ENCODE results near the gene LDAF1. TPM values are rescaled to one million over a fixed set of nuclear protein-coding genes. Genes with fewer than 3 reads are reported as not detected.
A peak's percentile ranks its signal among the peaks of the same experiment; 100 is the strongest.

The LDAF1 gene
- total and polyA plus RNA-seq, 4 donors: 1.2 to 2.4 (median 1.7) TPM

- Histone ChIP-seq H3K4me3 (ENCODE audit: low read depth in 1 of 3, low read length in 3 of 3) (no peak overlapping the region), H3K27me3 (ENCODE audit: control insufficient read depth in 4 of 4, insufficient read depth in 4 of 4, low read length in 3 of 4) (no peaks in the 10 kb centered on the region), H3K27ac (ENCODE audit: low read depth in 1 of 2, low read length in 2 of 2) (no peak overlapping the region), H3K9me3 (ENCODE audit: control insufficient read depth in 4 of 4, low read length in 3 of 4) (no peaks in the 10 kb centered on the region), H3K36me3 (ENCODE audit: control insufficient read depth in 4 of 4, insufficient read depth in 3 of 4, low read depth in 1 of 4, low read length in 3 of 4) (no peaks in the 10 kb centered on the region), H3K9ac (ENCODE audit: low read depth in 1 of 2, low read length in 2 of 2) (no peak overlapping the region), H3K4me1 (ENCODE audit: control insufficient read depth in 4 of 4, insufficient read depth in 4 of 4, low read length in 3 of 4) (peaks cover 0 to 3% (median 0%) of the 10 kb centered on the region in 4 donors)
- DNase-seq (ENCODE audit: low spot score): no peak
- 62% methylated on average over 7 of the region's 7 CpGs for WGBS
- TF ChIP-seq FOXA2 (IDR thresholded peaks at IDR 0.05) (no peak), HNF4A (conservative IDR thresholded peaks at IDR 0.05) (peak; percentile 34 to 63)
These were observed 44.8 kb downstream of the LDAF1 start for GRCh38 chr16:21203155-21203797.

DNA sequence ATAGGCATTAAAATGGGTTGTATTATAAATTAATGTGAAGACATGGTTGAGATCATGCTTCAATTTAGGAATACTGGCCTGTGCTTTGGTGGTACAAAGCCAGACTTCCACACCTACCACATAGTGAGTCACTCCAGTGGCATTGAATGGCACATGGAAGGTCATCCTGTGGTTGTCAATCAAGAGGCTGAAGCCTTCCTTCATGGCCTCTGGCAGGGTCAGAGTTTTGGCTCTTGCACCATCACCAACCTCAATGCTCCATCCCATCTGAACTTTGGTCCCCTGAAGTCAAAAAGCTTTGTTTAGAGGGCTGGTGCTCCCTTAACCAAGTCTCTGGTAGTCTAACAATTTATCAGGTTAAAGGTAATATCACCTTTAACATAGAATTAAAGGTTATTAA lies 46.8 kb downstream of the LDAF1 start:
- Histone ChIP-seq H3K27me3 (ENCODE audit: control insufficient read depth in 4 of 4, insufficient read depth in 4 of 4, low read length in 3 of 4) (no peaks in the 10 kb centered on the region), H3K4me3 (ENCODE audit: low read depth in 1 of 3, low read length in 3 of 3) (no peak overlapping the region), H3K9ac (ENCODE audit: low read depth in 1 of 2, low read length in 2 of 2) (no peak overlapping the region), H3K36me3 (ENCODE audit: control insufficient read depth in 4 of 4, insufficient read depth in 3 of 4, low read depth in 1 of 4, low read length in 3 of 4) (no peaks in the 10 kb centered on the region), H3K27ac (ENCODE audit: low read depth in 1 of 2, low read length in 2 of 2) (no peak overlapping the region), H3K9me3 (ENCODE audit: control insufficient read depth in 4 of 4, low read length in 3 of 4) (no peaks in the 10 kb centered on the region), H3K4me1 (ENCODE audit: control insufficient read depth in 4 of 4, insufficient read depth in 4 of 4, low read length in 3 of 4) (peaks cover 0 to 3% (median 0%) of the 10 kb centered on the region in 4 donors)
- TF ChIP-seq EGR1 (IDR thresholded peaks at IDR 0.05; ENCODE audit: low read depth in 2 of 2): no peak
- TF ChIP-seq HNF4A (conservative IDR thresholded peaks at IDR 0.05): peak in 1 of 2 donors; percentile 39
- no peak for DNase-seq (ENCODE audit: low spot score)

DNA sequence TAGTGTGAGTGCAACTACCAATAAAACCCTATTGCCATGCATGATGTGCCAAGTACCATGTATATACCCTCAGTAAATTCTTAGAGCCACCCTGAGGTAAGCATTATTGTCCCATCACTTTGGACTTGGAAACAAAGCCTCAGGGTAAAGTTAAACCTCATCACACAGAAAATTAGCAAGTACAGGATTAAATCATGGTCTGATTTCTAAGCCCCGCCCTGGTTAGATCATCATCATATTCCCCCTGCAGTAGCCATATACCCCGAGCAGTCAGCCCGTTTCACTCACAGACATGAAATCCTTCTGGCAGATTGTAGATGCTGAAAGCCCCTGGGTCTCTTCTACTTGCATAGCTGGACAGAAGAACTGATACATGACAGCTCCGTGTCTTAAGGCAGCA lies 48.1 kb downstream of the LDAF1 start:
- no peak for TF ChIP-seq MAX (IDR thresholded peaks at IDR 0.05)
- no peak for TF ChIP-seq RAD21 (IDR thresholded peaks at IDR 0.05)
- Histone ChIP-seq H3K36me3 (ENCODE audit: control insufficient read depth in 4 of 4, insufficient read depth in 3 of 4, low read depth in 1 of 4, low read length in 3 of 4) (no peaks in the 10 kb centered on the region), H3K9ac (ENCODE audit: low read depth in 1 of 2, low read length in 2 of 2) (no peak overlapping the region), H3K27me3 (ENCODE audit: control insufficient read depth in 4 of 4, insufficient read depth in 4 of 4, low read length in 3 of 4) (no peaks in the 10 kb centered on the region), H3K9me3 (ENCODE audit: control insufficient read depth in 4 of 4, low read length in 3 of 4) (no peaks in the 10 kb centered on the region), H3K4me1 (ENCODE audit: control insufficient read depth in 4 of 4, insufficient read depth in 4 of 4, low read length in 3 of 4) (peaks cover 0 to 3% (median 0%) of the 10 kb centered on the region in 4 donors), H3K27ac (ENCODE audit: low read depth in 1 of 2, low read length in 2 of 2) (no peak overlapping the region), H3K4me3 (ENCODE audit: low read depth in 1 of 3, low read length in 3 of 3) (no peak overlapping the region)
- no peak for DNase-seq (ENCODE audit: low spot score)
- WGBS: 94% methylated on average over 4 of the region's 4 CpGs

- Histone ChIP-seq H3K4me1 (ENCODE audit: control insufficient read depth in 4 of 4, insufficient read depth in 4 of 4, low read length in 3 of 4) (no peaks in the 10 kb centered on the region), H3K27me3 (ENCODE audit: control insufficient read depth in 4 of 4, insufficient read depth in 4 of 4, low read length in 3 of 4) (no peaks in the 10 kb centered on the region), H3K36me3 (ENCODE audit: control insufficient read depth in 4 of 4, insufficient read depth in 3 of 4, low read depth in 1 of 4, low read length in 3 of 4) (no peaks in the 10 kb centered on the region), H3K9me3 (ENCODE audit: control insufficient read depth in 4 of 4, low read length in 3 of 4) (no peaks in the 10 kb centered on the region), H3K9ac (ENCODE audit: low read depth in 1 of 2, low read length in 2 of 2) (no peak overlapping the region), H3K27ac (ENCODE audit: low read depth in 1 of 2, low read length in 2 of 2) (no peak overlapping the region), H3K4me3 (ENCODE audit: low read depth in 1 of 3, low read length in 3 of 3) (no peak overlapping the region)
- DNase-seq (ENCODE audit: low spot score): no peak
- WGBS: 69% methylated on average over 2 of the region's 2 CpGs
- TF ChIP-seq RAD21 (IDR thresholded peaks at IDR 0.05) (no peak), REST (IDR thresholded peaks at IDR 0.05) (no peak), JUND (IDR thresholded peaks at IDR 0.05) (no peak), EGR1 (IDR thresholded peaks at IDR 0.05; ENCODE audit: low read depth in 2 of 2) (no peak), ZBTB33 (IDR thresholded peaks at IDR 0.05) (no peak), YY1 (IDR thresholded peaks at IDR 0.05) (no peak), SP1 (IDR thresholded peaks at IDR 0.05) (no peak), FOXA2 (IDR thresholded peaks at IDR 0.05) (no peak), MAX (IDR thresholded peaks at IDR 0.05) (no peak), TAF1 (conservative IDR thresholded peaks at IDR 0.05) (no peak), ATF3 (IDR thresholded peaks at IDR 0.05) (no peak)
- TF ChIP-seq, protein P1, sequence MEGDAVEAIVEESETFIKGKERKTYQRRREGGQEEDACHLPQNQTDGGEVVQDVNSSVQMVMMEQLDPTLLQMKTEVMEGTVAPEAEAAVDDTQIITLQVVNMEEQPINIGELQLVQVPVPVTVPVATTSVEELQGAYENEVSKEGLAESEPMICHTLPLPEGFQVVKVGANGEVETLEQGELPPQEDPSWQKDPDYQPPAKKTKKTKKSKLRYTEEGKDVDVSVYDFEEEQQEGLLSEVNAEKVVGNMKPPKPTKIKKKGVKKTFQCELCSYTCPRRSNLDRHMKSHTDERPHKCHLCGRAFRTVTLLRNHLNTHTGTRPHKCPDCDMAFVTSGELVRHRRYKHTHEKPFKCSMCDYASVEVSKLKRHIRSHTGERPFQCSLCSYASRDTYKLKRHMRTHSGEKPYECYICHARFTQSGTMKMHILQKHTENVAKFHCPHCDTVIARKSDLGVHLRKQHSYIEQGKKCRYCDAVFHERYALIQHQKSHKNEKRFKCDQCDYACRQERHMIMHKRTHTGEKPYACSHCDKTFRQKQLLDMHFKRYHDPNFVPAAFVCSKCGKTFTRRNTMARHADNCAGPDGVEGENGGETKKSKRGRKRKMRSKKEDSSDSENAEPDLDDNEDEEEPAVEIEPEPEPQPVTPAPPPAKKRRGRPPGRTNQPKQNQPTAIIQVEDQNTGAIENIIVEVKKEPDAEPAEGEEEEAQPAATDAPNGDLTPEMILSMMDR (IDR thresholded peaks at IDR 0.05; ENCODE audit: low read depth, low read length, missing input control): no peak
These were observed 50.2 kb downstream of the LDAF1 start for GRCh38 chr16:21208446-21209230.

All from liver (tissue), 9 donors.